Inferior parietal cortex (tissue), 1 donor: ENCODE measurements around the gene SGSM1.

Source experiments
- DNase-seq: peaks from one replicate; pipeline ENCODE4 v3.0.0-alpha.2; 2016; ENCODE audit errors: extremely low spot score

SGSM1 gene

DNA sequence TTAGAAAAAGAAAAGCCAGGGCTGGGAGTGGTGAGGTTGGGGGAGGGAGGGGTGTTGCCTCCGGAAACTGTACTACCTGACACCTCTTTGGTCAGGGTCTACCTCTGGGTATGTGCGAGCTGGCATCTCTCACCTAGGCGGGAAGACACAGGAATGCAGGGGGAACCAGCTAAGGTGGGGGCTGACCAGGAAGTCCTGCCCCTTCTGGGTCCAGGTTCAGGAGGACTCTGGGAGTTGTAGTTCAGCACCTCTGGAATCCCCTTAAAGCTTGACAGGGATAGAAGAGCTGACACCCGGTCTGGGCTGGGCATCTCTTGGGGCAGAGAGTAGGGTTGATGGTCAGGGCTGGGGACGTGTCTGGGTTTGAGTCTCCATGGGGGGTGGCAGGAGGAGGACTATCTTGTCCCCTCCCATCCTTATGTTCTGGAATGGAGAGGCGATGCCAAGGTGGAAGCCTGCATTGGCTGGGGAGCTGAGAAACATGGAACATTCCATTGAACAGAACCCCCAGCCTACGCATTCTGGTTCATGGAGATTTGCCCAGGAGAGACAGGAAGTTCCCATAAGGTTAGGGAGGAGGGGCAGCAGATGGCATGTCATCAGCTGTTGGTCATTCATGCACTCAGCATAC lies 144.4 kb downstream of the SGSM1 start:
- DNase-seq = peak; percentile 51

DNA sequence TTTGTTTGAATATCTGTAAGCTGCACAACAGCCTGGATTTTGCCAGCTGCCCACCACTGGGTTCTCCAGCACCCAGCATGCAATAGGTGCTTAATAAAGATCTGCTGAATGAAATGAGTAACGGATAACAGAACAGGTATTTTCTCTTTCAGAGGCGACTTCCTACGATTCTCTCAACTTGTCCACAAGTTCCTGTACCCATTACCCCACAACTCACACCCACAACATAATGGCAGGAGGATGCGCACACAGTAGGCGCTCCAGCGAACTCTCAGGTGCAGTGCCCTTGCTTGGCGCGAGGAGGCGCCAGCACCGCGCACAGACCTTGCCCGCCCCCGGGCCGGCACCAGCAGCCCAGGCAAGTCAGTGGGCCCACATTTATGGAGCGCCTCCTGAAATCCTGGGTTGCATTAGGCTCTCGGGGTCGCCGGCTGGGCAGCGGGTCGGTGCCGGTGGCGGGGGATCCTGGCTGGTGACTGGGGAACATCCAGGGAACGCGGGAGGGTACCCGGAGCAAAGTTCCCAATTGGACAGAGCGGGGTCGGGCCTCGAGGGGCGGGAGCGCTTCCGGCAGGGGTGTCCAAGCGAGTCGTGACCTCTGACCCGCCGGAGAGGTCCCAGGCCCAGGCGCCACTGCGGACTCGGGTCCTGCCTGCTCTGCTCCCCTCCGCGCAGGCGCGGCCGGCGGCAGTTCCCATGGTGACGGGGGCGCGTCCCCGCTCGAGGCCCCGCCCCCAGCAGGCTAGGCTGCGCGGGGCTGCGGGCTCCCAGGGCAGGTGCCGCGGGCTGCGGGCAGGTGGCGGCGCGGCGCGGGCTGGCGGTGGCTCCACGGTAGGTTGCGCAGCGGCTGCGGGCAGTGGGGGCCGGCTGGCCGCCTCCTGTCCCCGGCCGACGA lies 146.2 kb downstream of the SGSM1 start, which contains the start of gene KIAA1671:
Gene KIAA1671, plus strand, starts transcription at position 775 of the 895 bp plus-strand sequence. CDS start 75,284 bp downstream, outside the sequence.
- DNase-seq = peak; percentile 83

DNA sequence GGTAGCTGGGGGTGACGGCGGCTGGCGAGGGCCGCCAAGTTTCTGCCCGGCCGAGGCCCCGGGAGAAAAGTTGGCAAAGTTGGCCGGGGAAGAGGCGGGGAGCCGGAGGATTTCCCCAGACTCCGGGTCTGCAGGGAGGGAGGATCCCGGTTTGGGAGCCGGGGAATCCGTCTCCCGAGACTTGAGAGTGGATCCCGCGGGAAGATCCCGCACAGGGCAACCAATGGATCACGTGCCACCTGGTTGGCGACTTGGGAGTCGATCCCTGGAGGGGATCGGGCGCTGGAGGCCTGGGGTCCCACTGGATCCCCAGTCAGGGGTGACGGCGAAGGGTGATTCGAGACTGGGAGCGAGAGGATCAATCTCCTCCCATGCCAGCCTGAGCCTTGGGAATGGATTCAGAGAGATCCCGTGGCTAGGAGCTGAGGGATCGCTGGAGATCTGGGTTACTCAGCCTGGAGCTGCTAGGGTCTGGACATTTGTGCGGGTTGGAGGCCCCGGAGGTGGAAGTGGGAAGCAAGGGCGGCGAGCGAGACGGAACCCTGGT lies 146.9 kb downstream of the SGSM1 start:
- DNase-seq = peak; percentile 32

DNA sequence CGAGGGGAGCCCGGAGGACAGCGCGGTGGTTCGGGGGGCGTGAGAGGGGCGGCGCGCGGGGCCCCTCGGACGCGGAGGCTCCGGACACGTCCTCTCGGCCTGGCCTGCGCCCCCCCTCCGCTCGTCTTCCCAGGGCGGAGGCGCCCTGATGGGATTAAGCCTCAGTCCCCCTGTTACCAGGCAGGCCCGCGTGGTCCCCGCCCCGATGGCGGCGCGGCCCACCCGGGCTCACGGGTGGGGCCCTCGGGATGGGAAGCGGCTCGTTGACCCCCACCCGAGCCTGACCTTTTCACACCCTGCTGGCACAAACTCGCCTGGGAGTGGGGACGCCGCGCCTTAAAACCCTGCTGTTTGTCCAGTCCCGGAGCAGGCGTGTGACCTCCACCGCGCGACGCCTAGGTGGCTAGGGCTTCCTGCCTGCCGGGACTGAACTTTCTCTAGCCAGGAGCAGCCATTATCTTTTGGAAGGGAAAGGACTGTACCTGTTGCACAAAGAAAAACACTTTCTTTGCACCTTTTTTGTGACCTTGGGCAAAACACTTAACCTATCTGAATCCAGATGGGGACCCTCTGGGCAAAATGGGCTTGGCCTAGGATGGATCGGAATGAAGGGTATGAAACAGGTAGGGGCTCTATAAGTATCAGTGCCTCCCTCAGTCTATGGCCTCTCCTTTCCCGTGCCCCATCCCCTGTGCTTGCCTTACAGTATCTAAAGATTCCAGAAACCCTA lies 147.5 kb downstream of the SGSM1 start:
- DNase-seq = no peak

DNA sequence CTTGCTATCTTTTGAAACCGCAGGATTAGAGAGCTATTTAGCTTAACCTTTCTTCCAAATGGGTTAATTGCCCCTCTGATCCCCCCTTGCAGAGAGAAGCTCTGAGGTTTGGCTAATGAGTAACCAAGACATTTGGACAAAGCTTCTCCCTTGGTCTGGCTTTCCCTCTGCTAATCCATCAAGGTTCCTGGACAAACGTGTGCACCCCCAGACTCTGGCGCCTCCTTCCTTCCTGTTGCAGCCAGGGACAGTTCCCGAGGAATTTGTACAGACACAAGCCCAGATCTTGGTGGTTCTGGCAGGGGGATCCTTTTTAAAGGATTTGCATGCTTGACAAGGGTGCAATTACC lies 148.1 kb downstream of the SGSM1 start:
- no peak for DNase-seq

DNA sequence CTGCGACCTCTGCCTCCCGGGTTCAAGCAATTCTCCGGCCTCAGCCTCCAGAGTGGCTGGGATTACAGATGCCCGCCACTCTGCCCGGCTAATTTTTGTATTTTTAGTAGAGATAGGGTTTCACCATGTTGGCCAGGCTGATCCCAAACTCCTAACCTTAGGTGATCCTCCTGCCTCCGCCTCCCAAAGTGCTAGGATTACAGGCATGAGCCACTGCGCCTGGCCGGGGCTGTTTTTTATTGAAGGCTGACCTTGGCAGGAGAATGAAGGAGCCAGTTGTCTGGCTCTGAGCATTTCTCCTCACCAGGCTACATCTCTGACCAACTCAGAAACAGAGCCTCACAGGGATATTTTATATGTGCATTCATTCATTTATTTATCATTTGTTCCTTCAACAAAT lies 148.8 kb downstream of the SGSM1 start:
- no peak for DNase-seq

DNA sequence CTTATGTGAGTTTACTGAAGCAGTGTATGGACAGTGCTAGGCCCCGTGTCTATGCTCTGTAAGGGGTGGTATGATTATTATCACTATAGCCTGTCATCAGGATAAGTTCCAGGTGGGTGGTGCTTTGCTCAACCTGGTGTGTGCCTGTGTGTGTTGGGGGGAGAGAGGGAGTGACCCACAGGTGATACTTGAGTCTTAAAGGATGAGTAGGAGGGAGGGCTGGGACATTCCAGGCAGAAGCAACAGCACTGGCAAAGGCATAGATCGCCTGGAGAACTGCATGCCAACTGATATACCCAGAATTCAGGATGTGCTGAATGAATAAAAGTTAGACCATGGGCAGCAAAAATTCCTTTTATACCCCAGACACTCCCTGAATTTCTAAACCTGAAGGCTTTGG lies 151.0 kb downstream of the SGSM1 start:
- DNase-seq = no peak

DNA sequence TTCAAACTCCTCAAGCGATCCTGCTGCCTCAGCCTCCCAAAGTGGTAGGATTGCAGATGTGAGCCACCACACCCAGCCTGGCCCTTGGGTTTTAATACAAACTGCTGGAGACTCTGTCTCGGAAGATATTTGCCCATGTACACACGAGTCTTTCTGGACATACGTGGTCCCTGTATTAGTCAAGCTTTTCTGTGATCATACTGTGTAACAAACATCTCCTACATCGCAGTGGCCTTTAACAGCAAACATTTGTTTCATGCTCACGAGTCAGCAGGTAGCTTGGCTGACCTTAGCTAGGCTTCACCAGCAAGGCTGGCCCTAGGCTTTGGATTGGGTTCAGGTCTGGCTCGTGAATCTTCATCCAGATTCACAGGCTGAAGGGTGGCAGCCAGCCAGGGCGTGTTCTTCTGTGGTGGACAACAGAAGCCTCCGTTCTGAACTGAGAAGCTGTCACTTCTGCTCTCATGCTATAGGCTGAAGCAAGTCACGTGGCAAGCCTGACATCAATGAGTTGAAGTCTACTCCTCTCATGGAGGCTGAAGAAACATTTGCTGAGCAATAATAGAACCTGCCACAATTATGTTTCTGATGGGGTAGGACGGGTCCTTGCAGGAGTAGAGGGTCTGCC lies 155.3 kb downstream of the SGSM1 start:
- no peak for DNase-seq

DNA sequence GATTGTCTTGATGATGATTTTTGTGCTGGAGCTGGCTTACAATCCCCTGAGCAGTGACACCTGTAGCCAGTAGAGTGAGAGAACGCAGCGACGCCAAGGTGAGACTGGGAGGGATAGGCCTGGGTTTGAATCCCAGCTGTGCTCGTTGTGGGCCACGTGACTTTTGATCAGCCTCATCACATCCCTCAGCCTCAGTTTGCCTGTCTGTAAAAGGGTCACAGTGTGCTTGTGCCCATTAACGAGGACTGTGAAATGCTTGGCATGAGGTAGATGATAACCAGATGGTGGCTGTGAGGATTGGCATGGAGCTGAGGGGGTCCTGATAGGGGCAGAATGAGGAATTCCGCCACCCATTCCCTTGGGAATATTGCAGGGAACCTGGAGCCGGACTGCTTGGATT lies 156.1 kb downstream of the SGSM1 start:
- no peak for DNase-seq

DNA sequence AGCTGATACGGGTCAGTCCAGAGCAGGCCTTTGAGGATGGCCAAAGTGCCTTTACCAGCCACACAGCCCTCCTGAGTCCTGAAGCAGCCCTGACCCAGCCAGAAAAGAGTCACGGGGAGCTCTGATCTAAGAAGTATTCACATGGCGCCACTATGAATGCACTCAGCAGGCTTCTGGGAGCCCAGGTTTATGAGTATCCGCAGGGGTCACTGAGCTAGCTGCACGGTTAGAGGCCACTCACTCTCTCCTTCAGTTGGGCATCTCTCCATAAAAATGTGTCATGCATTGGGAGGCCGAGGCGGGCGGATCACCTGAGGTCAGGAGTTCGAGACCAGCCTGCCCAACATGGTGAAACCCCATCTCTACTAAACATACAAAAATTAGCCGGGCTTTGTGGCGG lies 156.8 kb downstream of the SGSM1 start:
- DNase-seq = no peak

DNA sequence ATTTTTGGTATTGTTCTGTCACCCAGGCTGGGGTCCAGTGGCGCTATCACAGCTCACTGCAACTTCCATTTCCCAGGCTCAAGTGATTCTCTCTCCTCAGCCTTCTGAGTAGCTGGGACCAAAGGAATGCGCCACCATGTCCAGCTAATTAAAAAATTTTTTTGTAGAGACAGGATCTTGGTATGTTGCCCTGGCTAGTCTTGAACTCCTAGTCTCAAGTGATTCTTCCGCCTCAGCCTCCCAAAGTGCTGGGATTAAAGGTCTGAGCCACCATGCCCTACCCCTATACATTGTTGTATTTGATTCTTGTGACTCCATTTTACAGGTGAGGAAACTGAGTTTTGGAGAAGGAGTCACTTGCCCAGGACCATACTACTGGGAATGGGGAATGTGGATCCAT lies 158.4 kb downstream of the SGSM1 start:
- no peak for DNase-seq

DNA sequence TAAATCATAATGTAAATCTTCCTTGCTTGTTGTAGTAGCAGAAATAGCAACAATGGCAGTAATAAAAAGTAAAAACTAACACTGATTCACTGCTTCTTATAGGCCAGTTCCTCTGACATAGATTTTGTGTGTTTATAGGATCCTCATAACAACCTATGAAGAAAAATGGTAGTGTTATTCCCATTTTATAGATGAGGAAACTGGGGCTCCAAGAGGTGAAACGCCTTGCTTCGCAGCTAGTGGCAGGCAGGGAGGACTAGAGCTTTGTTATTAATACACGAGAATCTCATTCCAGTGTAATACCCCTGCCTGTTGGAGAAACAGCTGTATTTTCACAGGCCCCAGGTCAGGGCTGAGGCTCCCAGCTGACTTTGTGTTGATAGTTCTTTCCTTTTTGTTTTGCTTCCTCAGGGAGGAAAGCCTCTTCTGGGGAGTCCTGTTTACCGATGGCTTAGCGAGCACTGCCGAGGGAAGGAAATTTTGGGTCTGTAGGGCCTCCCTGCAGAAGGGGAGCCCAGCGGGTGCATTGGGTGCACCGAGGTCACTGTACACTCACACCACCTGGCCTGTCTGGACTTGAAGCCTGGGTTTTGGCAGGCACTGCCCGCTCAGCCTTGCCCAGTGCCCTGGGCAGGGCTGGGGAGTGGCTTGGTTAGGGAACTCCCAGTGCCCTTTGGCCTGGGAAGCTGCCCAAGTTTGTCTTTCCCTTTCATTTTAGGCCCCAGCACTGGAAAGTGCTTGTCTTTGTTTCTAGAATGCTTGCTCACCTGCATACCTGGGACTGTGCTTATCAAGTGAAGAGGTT lies 160.0 kb downstream of the SGSM1 start:
- DNase-seq = no peak

DNA sequence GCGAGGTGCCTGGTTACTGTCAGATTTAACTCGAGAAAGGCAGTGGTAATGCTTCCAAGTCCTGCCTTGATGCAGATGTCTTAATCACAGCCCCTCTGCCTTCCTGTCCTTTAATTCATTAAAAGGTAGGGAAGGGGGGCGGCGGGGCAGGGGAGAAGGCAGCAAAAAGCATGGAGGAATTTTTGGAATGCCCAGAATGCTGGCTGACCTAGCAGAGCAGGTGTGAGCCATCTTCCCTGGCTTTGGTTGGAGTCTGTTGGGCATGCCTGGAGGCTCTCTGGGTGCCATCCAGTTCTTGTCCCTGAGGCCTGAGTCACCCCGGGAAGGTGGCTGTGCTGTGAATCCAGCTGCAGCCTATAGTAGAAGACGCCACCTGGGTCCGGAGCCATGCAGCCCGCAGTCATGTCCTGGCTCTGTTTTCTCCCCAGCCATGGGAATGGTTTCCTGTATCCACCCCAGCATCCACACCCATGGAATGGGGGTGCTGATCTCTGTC lies 162.1 kb downstream of the SGSM1 start:
- no peak for DNase-seq

DNA sequence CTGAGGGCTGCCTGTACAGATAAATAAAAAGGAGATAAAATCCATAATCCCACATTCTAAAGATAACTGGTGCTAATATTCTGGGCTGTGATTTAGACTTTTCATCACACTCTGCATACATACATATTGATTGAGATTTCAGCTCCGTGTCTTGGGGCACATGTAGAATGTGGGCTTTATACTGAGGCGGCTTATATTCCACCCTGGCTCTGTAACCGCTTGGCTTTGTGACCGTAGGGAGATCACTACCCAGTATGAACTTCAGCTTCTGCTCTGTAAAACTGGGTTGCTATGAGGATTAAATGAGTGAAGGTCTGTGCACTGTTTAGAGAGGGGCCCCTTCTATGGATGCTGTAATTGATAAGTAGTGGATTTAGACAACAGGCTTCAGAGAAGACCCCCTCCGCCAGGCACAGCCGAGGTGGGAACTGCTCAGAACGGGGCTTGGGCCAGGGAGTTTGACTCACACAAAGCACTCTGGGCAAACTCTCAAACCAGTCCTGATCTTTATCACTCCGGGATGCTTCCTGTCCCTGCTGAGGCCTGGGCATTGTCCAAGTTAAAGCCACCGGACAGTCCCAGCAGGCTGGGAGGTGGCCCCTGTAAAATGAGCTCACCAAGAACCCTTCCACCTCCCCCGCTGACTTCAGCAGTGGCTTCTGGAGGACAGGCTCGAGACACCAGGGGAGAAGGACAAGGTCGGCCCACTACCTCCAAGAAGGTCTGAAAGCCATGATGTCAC lies 163.7 kb downstream of the SGSM1 start:
- DNase-seq = no peak

DNA sequence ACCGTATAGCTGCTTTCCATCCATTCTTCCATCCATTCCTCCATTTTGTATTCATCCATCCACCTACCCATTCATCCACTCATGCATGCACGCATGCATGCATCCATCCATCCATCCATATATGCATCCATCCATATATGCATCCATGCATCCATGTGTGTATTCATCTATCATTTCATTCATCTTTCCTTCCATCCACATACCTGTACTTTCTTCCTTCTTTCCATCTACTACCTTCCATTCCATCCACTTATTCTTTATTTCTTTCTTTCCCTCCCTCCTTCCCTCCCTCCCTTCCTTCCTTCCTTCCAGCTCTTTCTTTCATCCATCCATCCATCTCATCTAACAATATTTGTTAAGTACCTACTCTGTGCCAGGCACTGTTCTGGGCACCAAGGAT lies 166.4 kb downstream of the SGSM1 start:
- no peak for DNase-seq

DNA sequence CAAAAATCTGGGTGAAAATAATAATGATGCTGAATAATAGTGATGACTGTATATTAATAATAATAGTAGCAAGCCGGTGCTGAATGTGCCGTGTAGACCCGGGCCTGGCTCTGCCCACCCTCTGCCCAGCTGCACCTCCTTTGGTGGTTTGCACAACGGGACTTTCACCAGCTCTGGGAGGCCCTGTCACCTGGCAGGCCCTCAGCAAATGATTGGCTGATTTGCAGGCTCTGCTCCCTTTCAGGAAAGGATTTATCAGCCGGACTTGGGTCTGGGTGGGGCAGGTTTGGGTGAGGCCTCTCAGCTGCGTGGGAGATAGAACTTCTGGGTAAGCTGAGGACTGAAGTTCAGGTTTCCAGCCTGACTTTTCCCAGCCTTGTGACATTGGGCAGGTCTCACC lies 167.9 kb downstream of the SGSM1 start:
- DNase-seq = no peak

DNA sequence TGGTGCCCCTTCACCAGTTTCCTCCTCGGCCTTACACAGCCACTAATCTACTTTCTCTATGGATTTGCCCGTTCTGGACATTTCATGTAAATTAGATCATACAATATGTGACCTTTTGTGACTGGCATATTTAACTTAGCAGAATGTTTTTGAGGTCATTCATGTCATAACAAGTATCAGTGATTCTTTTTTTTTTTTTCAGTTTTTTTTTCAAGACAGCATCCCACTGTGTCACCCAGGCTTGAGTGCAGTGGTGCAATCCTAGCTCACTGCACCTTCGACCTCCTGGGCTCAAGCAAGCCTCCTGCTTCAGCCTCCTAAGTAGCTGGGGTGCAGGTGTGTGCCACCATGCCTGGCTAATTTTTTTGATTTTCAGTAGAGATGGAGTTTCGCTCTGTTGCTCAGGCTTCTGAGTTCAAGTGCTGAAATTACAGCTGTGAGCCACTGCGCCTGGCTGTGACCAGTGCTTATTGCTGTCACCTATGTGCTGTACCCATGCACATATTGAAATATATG lies 169.2 kb downstream of the SGSM1 start:
- no peak for DNase-seq

DNA sequence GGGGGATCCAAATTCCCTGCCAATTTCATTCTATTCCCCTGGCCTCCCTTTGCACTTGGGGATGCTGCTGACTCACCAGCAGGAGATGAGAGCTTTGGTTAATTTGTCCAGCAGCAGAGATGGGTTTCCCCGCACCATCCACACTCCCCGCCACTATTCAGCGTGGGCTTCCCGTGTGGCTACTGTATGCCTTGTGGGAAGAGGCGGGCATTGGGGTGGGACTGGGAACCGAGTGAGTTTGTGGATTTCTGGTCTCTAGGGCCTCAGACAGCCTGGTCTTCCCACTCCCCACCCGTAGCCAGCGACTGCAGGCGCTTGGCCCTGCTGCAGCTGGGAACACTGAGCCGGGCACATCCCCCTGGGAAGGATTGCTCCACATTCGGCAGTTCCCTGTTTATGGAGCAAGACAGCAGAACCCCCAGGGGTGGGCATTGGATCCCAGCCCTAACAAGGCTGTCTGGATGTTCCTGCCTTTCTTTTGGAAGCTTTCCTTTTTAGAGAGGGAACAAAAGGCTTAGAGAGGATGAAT lies 169.9 kb downstream of the SGSM1 start:
- DNase-seq = no peak

DNA sequence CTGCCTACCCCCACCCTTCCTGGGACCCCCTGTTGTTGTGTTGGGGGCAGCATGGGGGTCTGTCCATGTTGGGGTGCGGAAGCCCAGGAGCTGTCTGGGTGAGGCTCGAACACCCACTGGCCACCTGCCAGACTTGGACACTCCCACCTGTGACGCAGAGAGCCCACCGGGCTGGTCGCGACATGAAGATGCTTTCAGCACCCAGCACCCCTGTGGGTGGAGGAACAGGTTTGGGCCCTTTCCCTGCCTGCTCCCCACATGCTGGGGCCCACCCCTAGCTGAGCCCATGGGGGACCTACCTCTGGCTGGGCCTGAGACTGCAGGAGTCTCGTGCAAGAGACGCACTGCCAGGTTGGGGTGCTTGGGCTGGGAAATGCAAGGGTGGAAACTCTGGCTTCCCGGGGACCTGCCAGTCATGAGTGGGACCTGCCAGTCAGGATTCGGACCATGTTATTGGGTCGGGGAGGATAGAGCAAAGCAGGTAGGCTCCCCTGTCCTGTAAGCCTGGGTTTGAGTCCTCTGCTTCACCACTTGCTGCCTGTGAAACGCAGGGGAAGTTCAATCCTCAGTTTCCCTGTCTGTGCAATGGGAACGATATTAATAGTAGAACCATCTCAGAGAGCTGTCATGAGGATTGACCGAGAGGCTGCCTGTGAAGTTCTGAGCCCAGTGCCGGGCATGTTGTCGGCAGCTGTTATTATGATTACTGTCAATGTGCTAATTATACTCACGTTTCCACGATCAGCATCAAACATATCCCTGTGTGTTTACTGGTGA lies 170.6 kb downstream of the SGSM1 start:
- DNase-seq = no peak
